Measurements from ENCODE around the gene NAXE.
"Not testable (repeated sequence)": the region's sequence is repeated elsewhere in the genome, so short reads cannot be mapped to it uniquely, and the experiment has no call there.

The NAXE gene

GRCh38 chr1:156624814-156625435 lies 33.3 kb downstream of the NAXE start:
- DNase-seq: no peak

GRCh38 chr1:156625436-156626078 lies 34.0 kb downstream of the NAXE start:
- peak; percentile 40 for DNase-seq

GRCh38 chr1:156626079-156626438 lies 34.5 kb downstream of the NAXE start:
- no peak for DNase-seq

GRCh38 chr1:156627313-156627880 lies 35.8 kb downstream of the NAXE start:
- DNase-seq: no peak

GRCh38 chr1:156629823-156630449 lies 38.4 kb downstream of the NAXE start:
- no peak for DNase-seq

GRCh38 chr1:156631152-156631551 lies 39.6 kb downstream of the NAXE start:
- not testable (repeated sequence) for DNase-seq

- no peak for DNase-seq
Measured at GRCh38 chr1:156632355-156632754, 40.8 kb downstream of the NAXE start.

- no peak for DNase-seq
Measured at GRCh38 chr1:156638189-156638985, 46.8 kb downstream of the NAXE start.

GRCh38 chr1:156639601-156640101 lies 48.1 kb downstream of the NAXE start:
- no peak for DNase-seq

- no peak for DNase-seq
Measured at GRCh38 chr1:156640842-156641706, 49.5 kb downstream of the NAXE start.

GRCh38 chr1:156641761-156642264 lies 50.2 kb downstream of the NAXE start, which contains the start of gene BCAN:
TSS of gene BCAN (plus strand) at chr1:156642117. CDS start at chr1:156646055, 3,938 bp downstream.
- DNase-seq: peak; percentile 39

GRCh38 chr1:156642265-156643048 lies 50.9 kb downstream of the NAXE start:
- DNase-seq: no peak

- no peak for DNase-seq
Measured at GRCh38 chr1:156643049-156643777, 51.6 kb downstream of the NAXE start.

GRCh38 chr1:156643778-156644092 lies 52.2 kb downstream of the NAXE start:
- DNase-seq: no peak

All from NCI-H345 (cell line).